ENCODE measurements around the gene MAP2K3.

The MAP2K3 gene

DNA sequence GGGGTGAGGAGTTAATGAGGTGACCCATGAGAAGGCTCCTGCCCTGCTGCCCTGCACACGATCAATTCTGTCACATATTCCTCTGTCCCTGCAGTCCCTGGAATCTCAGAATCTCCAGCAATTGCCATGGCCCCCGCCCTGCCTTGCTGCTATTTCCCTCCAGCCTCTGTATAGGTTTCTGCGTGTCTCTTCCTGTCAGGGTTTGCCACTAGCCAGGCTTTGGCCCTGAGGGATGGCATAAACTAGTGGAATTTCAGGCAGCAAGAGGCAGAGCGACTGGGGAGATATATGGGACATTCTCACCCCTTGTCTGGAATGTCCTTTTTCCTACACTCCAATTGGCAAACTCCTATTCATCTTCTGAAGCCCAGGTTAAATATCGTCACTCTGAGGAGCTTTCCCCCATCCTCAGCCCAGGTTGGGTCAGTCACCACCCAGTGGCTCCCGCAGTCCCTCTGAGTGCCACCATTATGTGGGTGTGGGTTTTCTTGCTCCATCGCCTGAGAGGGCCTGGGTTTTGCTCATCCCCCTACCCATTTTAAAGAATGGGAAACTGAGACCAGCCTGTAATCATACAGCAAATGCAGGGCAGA is 15.8 kb upstream of the MAP2K3 start:
- TF ChIP-seq, protein P1, sequence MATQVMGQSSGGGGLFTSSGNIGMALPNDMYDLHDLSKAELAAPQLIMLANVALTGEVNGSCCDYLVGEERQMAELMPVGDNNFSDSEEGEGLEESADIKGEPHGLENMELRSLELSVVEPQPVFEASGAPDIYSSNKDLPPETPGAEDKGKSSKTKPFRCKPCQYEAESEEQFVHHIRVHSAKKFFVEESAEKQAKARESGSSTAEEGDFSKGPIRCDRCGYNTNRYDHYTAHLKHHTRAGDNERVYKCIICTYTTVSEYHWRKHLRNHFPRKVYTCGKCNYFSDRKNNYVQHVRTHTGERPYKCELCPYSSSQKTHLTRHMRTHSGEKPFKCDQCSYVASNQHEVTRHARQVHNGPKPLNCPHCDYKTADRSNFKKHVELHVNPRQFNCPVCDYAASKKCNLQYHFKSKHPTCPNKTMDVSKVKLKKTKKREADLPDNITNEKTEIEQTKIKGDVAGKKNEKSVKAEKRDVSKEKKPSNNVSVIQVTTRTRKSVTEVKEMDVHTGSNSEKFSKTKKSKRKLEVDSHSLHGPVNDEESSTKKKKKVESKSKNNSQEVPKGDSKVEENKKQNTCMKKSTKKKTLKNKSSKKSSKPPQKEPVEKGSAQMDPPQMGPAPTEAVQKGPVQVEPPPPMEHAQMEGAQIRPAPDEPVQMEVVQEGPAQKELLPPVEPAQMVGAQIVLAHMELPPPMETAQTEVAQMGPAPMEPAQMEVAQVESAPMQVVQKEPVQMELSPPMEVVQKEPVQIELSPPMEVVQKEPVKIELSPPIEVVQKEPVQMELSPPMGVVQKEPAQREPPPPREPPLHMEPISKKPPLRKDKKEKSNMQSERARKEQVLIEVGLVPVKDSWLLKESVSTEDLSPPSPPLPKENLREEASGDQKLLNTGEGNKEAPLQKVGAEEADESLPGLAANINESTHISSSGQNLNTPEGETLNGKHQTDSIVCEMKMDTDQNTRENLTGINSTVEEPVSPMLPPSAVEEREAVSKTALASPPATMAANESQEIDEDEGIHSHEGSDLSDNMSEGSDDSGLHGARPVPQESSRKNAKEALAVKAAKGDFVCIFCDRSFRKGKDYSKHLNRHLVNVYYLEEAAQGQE (IDR thresholded peaks at IDR 0.05; ENCODE audit: insufficient read depth in 1 of 2, low read depth in 2 of 2, low read length in 2 of 2), result no peak
- no peak for TF ChIP-seq TAF1 (IDR thresholded peaks at IDR 0.05; ENCODE audit: borderline replicate concordance, insufficient read depth, low read length)
- TF ChIP-seq FOXP2 (optimal IDR thresholded peaks at IDR 0.05; ENCODE audit: borderline replicate concordance, extremely low read depth, extremely low read length, insufficient read depth), result no peak
- TF ChIP-seq SIN3A (IDR thresholded peaks at IDR 0.05; ENCODE audit: borderline replicate concordance, insufficient read depth, low read length), result no peak
- TF ChIP-seq POLR2AphosphoS5 (IDR thresholded peaks at IDR 0.05; ENCODE audit: low read depth, low read length), result no peak

DNA sequence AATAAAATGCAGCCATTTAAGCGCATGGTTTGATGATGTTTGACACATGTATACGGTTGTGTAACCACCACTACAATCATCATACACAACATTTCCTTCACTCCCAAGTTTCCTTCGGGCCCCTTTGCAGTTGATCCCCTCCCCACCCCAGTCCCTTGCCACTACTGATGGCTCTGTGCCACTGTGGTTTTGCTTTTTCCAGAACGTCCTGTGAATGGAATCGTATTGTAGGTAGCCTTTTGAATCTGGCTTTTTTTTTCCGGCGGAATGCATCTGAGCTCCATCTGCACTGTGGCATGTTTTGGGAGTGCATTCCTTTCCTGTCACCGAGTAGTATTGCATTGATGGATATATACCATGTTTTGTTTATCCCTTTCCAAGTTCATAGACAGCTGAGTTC is 15.1 kb upstream of the MAP2K3 start:
- TF ChIP-seq TAF1 (IDR thresholded peaks at IDR 0.05; ENCODE audit: borderline replicate concordance, insufficient read depth, low read length) (no peak), SIN3A (IDR thresholded peaks at IDR 0.05; ENCODE audit: borderline replicate concordance, insufficient read depth, low read length) (no peak), POLR2AphosphoS5 (IDR thresholded peaks at IDR 0.05; ENCODE audit: low read depth, low read length) (no peak), FOXP2 (optimal IDR thresholded peaks at IDR 0.05; ENCODE audit: borderline replicate concordance, extremely low read depth, extremely low read length, insufficient read depth) (no peak)
- TF ChIP-seq, protein P1 (IDR thresholded peaks at IDR 0.05; ENCODE audit: insufficient read depth in 1 of 2, low read depth in 2 of 2, low read length in 2 of 2), result no peak

DNA sequence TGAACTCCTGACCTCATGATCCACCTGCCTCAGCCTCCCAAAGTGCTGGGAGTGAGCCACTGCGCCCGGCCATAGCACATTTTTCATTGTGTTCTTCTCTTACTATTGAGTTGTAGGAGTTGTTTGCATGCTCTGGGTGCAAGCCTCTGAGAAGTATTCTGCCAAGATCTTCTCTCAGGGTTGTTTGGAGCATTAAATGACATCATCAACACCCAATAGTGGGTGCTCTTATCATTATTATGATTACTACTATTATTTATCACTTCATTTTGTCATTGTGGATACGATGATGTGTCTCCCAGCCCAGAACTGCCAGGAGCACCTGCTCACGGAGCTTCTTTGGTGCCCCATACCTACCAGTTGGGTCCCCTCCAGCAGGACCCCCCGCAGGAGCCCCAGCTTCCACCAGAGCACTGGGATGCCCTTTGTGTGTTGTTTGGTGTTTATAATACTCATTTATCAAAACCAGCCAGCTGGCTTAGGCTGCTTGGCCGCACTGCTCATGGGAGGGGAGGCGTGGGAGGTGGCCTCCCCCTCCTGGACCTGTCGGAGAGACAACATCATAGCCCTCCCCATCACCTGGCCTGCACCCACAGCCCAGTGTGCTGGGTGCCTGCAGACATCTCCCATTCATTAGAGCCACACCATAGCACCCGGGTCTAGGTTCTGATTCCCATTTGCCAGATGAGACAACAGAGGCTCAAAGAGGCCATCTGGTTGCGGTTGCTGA is 12.9 kb upstream of the MAP2K3 start:
- TF ChIP-seq, protein P1 (IDR thresholded peaks at IDR 0.05; ENCODE audit: insufficient read depth in 1 of 2, low read depth in 2 of 2, low read length in 2 of 2), result no peak
- no peak for TF ChIP-seq SIN3A (IDR thresholded peaks at IDR 0.05; ENCODE audit: borderline replicate concordance, insufficient read depth, low read length)
- TF ChIP-seq TAF1 (IDR thresholded peaks at IDR 0.05; ENCODE audit: borderline replicate concordance, insufficient read depth, low read length), result no peak
- TF ChIP-seq POLR2AphosphoS5 (IDR thresholded peaks at IDR 0.05; ENCODE audit: low read depth, low read length), result no peak
- no peak for TF ChIP-seq FOXP2 (optimal IDR thresholded peaks at IDR 0.05; ENCODE audit: borderline replicate concordance, extremely low read depth, extremely low read length, insufficient read depth)

DNA sequence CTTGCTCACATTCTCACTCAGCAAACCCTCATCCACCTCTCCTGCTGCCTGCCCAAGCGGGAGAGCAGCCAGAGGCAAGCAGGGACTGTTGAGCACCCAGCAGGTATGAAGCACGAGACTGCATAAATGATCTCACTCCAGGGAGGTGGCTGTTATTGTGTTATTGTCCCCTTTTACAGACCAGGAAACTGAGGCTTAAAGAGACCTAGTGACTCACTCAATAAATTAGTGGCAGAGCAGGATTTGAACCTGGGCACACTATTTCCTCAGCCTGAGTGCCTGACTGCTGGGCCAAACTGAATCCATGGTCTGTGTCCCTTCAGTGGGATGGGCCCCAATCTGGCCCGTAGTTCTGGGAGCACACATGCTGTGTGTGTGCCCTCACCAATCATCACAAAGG is 12.3 kb upstream of the MAP2K3 start:
- TF ChIP-seq, protein P1 (IDR thresholded peaks at IDR 0.05; ENCODE audit: insufficient read depth in 1 of 2, low read depth in 2 of 2, low read length in 2 of 2), result no peak
- TF ChIP-seq FOXP2 (optimal IDR thresholded peaks at IDR 0.05; ENCODE audit: borderline replicate concordance, extremely low read depth, extremely low read length, insufficient read depth), result no peak
- no peak for TF ChIP-seq SIN3A (IDR thresholded peaks at IDR 0.05; ENCODE audit: borderline replicate concordance, insufficient read depth, low read length)
- no peak for TF ChIP-seq TAF1 (IDR thresholded peaks at IDR 0.05; ENCODE audit: borderline replicate concordance, insufficient read depth, low read length)
- TF ChIP-seq POLR2AphosphoS5 (IDR thresholded peaks at IDR 0.05; ENCODE audit: low read depth, low read length), result no peak
